H1 (cell line): ENCODE measurements around the gene GFOD1. TPM values are rescaled to one million over a fixed set of nuclear protein-coding genes. Genes with fewer than 3 reads are reported as not detected.

Experiments used
- ASH2L ChIP-seq: fragments of 200-600, 300-600 bp; sonication (generic); IDR thresholded peaks from one replicate; pipeline ENCODE4 v1.7.1; 2017; ENCODE audit warnings: low read length
- CEBPB ChIP-seq: IDR thresholded peaks from 2 replicates; pipeline ENCODE4 v1.6.1; 2012; ENCODE audit warnings: low read depth, low read length
- CTBP2 ChIP-seq: IDR thresholded peaks from 2 replicates; pipeline ENCODE4 v1.7.0; 2011; ENCODE audit warnings: borderline replicate concordance, mild to moderate bottlenecking, moderate library complexity, mixed read lengths, low read length; ENCODE audit not compliant: insufficient read depth, insufficient read length
- CTCF ChIP-seq, 3 experiments: IDR thresholded peaks; 1 replicate in 2 of 3; 2 replicates in 1 of 3; pipeline versions ENCODE4 v1.5.1 to v1.6.1; 2011; ENCODE audit warnings: low read length in 3 of 3, mild to moderate bottlenecking in 3 of 3, inconsistent platforms in 2 of 3, low read depth in 1 of 3, moderate library complexity in 1 of 3; ENCODE audit not compliant: insufficient read depth in 1 of 3; ENCODE audit errors: control extremely low read depth in 1 of 3
- HDAC6 ChIP-seq: IDR thresholded peaks from one replicate; pipeline ENCODE4 v1.7.1; 2012; ENCODE audit warnings: low read depth, mild to moderate bottlenecking, inconsistent platforms, low read length, moderate library complexity
- JUN ChIP-seq: IDR thresholded peaks from 2 replicates; pipeline ENCODE4 v1.6.1; 2011; ENCODE audit warnings: low read depth, mild to moderate bottlenecking, improper control_type of control experiment, low read length
- SP1 ChIP-seq: IDR thresholded peaks from 2 replicates; pipeline ENCODE4 v1.6.1; 2011; ENCODE audit warnings: low read depth, low read length
- polyA plus RNA-seq, 7 experiments: library from polyadenylated mRNA; depleted of rRNA in 3 of 7; stranded (reverse) in 5 of 7; unstranded in 2 of 7; fragments of >200 nt in 5 of 7; fragments of 200-250 nt in 2 of 7; gene quantifications; 1 replicate in 5 of 7; 2 replicates in 1 of 7; 4 replicates in 1 of 7; pipeline versions ENCODE4 v1.2.1 to v1.2.3, GENCODE V29; 2011 to 2013; ENCODE audit warnings: missing spikeins in 2 of 7, mixed read lengths in 2 of 7
- total RNA-seq: library from RNA; stranded (reverse); fragmentation: NEBNext Ultra II Directional; extraction: Animal tissue kit (Norgen Biotek cat#: 25700); gene quantifications from 2 replicates; pipeline ENCODE4 v1.2.1, GENCODE V29; 2021

The GFOD1 gene
- total and polyA plus RNA-seq, 2 of the 8 experiments (the other 6 are each of a cell fraction or from before 2014, with no cell fraction given): 2.5 to 8.8 TPM

GRCh38 chr6:13488896-13489237 lies 1.5 kb upstream of the GFOD1 start (continued):
- TF ChIP-seq JUN: no peak
- TF ChIP-seq CTBP2: no peak
- TF ChIP-seq CEBPB: no peak
- TF ChIP-seq CTCF (IDR thresholded peaks at IDR 0.05; ENCODE audit: control extremely low read depth in 1 of 3, insufficient read depth in 1 of 3, low read depth in 1 of 3, low read length in 3 of 3): no peak
- TF ChIP-seq HDAC6: no peak
- no peak for TF ChIP-seq ASH2L
- TF ChIP-seq SP1: no peak
- TF ChIP-seq, all 59 proteins: peak for 0
